Astrocyte (in vitro differentiated cells and primary cell): Measurements from ENCODE around the gene RUFY1.

ENCODE experiments used
- CTCF ChIP-seq: IDR thresholded peaks from 2 replicates; pipeline ENCODE4 v1.5.1; 2011; ENCODE audit warnings: low read depth, mild to moderate bottlenecking, inconsistent platforms, low read length, moderate library complexity; ENCODE audit not compliant: insufficient read depth
- EZH2 ChIP-seq: IDR thresholded peaks from 2 replicates; pipeline ENCODE4 v1.6.1; 2012; ENCODE audit warnings: mild to moderate bottlenecking, low read length, inconsistent platforms; ENCODE audit not compliant: insufficient read depth

- TF ChIP-seq CTCF (no peak), EZH2 (no peak)
Observed at GRCh38 chr5:179516221-179516620, 34.1 kb upstream of the RUFY1 start.
